SK-N-MC (cell line): ENCODE data around the gene CEP72.
A peak's percentile ranks its signal among the peaks of the same experiment; 100 is the strongest.

Source experiments
- EZH2 ChIP-seq: fragments of 200-600 bp; sonication (generic); IDR thresholded peaks from one replicate; pipeline ENCODE4 v1.6.1; 2017; ENCODE audit warnings: antibody characterized with exemption
- POLR2AphosphoS5 ChIP-seq: IDR thresholded peaks from 2 replicates; pipeline ENCODE4 v1.6.1; 2012; ENCODE audit warnings: mild to moderate bottlenecking, low read depth, low read length, borderline replicate concordance

- TF ChIP-seq POLR2AphosphoS5 (peak; percentile 79; the same call in 1 of the 2 replicates), EZH2 (no peak)
Observed at GRCh38 chr5:611731-612486, at the start of gene CEP72.
